Measurements from ENCODE around the gene PLIN1.

Gene PLIN1

GRCh38 chr15:89680282-89680873, 1.2 kb upstream of the PLIN1 start:
- TF ChIP-seq REST (IDR thresholded peaks at IDR 0.05; ENCODE audit: insufficient read depth in 1 of 2, low read depth in 2 of 2, low read length in 2 of 2) (peak in 1 of 2 experiments; percentile 70; a peak in 1 of 4 replicates), SIN3A (IDR thresholded peaks at IDR 0.05; ENCODE audit: borderline replicate concordance, insufficient read depth, low read length) (no peak)

- no peak for TF ChIP-seq FOXP2 (optimal IDR thresholded peaks at IDR 0.05; ENCODE audit: borderline replicate concordance, extremely low read depth, extremely low read length, insufficient read depth)
Observed at GRCh38 chr15:89677381-89677780, 1.8 kb downstream of the PLIN1 start.

- TF ChIP-seq SIN3A (IDR thresholded peaks at IDR 0.05; ENCODE audit: borderline replicate concordance, insufficient read depth, low read length) (no peak), FOXP2 (optimal IDR thresholded peaks at IDR 0.05; ENCODE audit: borderline replicate concordance, extremely low read depth, extremely low read length, insufficient read depth) (no peak)
Observed at GRCh38 chr15:89675606-89676005, 3.6 kb downstream of the PLIN1 start.

- TF ChIP-seq TAF1 (IDR thresholded peaks at IDR 0.05; ENCODE audit: borderline replicate concordance, insufficient read depth, low read length): no peak
- no peak for TF ChIP-seq FOXP2 (optimal IDR thresholded peaks at IDR 0.05; ENCODE audit: borderline replicate concordance, extremely low read depth, extremely low read length, insufficient read depth)
- no peak for TF ChIP-seq POLR2AphosphoS5 (IDR thresholded peaks at IDR 0.05; ENCODE audit: low read depth, low read length)
- no peak for TF ChIP-seq SIN3A (IDR thresholded peaks at IDR 0.05; ENCODE audit: borderline replicate concordance, insufficient read depth, low read length)
- no peak for TF ChIP-seq REST (IDR thresholded peaks at IDR 0.05; ENCODE audit: insufficient read depth in 1 of 2, low read depth in 2 of 2, low read length in 2 of 2)
Observed at GRCh38 chr15:89674526-89674925, 4.6 kb downstream of the PLIN1 start.

GRCh38 chr15:89673165-89673512, 6.0 kb downstream of the PLIN1 start:
- no peak for TF ChIP-seq REST (IDR thresholded peaks at IDR 0.05; ENCODE audit: insufficient read depth in 1 of 2, low read depth in 2 of 2, low read length in 2 of 2)
- TF ChIP-seq FOXP2 (optimal IDR thresholded peaks at IDR 0.05; ENCODE audit: borderline replicate concordance, extremely low read depth, extremely low read length, insufficient read depth): peak; percentile 31

- TF ChIP-seq REST (IDR thresholded peaks at IDR 0.05; ENCODE audit: insufficient read depth in 1 of 2, low read depth in 2 of 2, low read length in 2 of 2) (no peak), FOXP2 (optimal IDR thresholded peaks at IDR 0.05; ENCODE audit: borderline replicate concordance, extremely low read depth, extremely low read length, insufficient read depth) (no peak), POLR2AphosphoS5 (IDR thresholded peaks at IDR 0.05; ENCODE audit: low read depth, low read length) (no peak), TAF1 (IDR thresholded peaks at IDR 0.05; ENCODE audit: borderline replicate concordance, insufficient read depth, low read length) (no peak), SIN3A (IDR thresholded peaks at IDR 0.05; ENCODE audit: borderline replicate concordance, insufficient read depth, low read length) (no peak)
Observed at GRCh38 chr15:89672221-89673164, 6.7 kb downstream of the PLIN1 start.

Measured in PFSK-1 (cell line).